ENCODE results near the gene ATP11B.

The ATP11B gene

DNA sequence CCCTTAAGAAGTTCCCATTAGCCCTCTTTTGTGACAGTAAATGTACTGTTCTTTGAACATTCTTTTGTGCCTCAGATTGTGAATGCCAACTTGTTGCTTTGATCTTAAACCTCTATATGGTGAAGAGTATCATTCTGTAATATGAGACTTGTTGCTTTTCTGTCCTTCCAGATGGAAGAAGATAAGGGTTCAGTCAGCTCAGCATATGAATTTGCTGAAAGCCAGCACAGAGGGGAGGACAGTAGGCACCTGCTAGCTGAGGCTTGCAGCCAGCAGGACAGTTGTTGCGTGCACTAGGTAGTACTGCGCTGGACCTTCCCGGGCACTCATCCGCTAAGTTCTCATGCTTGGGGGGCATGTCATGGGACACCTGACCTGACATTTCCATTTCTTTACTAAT, 112.3 kb downstream of the ATP11B start:
- H3K27ac Mint-ChIP-seq: no peak overlapping the region
- peaks cover 26% of the 10 kb centered on the region for H3K36me3 Mint-ChIP-seq (ENCODE audit: low read depth)
- no peaks in the 10 kb centered on the region for H3K4me1 Mint-ChIP-seq
- H3K4me3 Mint-ChIP-seq: no peak overlapping the region
- no peaks in the 10 kb centered on the region for H3K27me3 Mint-ChIP-seq (ENCODE audit: low read depth)
- H3K9me3 Mint-ChIP-seq: no peaks in the 10 kb centered on the region
- TF ChIP-seq, protein P1, sequence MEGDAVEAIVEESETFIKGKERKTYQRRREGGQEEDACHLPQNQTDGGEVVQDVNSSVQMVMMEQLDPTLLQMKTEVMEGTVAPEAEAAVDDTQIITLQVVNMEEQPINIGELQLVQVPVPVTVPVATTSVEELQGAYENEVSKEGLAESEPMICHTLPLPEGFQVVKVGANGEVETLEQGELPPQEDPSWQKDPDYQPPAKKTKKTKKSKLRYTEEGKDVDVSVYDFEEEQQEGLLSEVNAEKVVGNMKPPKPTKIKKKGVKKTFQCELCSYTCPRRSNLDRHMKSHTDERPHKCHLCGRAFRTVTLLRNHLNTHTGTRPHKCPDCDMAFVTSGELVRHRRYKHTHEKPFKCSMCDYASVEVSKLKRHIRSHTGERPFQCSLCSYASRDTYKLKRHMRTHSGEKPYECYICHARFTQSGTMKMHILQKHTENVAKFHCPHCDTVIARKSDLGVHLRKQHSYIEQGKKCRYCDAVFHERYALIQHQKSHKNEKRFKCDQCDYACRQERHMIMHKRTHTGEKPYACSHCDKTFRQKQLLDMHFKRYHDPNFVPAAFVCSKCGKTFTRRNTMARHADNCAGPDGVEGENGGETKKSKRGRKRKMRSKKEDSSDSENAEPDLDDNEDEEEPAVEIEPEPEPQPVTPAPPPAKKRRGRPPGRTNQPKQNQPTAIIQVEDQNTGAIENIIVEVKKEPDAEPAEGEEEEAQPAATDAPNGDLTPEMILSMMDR (IDR thresholded peaks at IDR 0.05; ENCODE audit: unreplicated experiment in 3 of 3): no peak

DNA sequence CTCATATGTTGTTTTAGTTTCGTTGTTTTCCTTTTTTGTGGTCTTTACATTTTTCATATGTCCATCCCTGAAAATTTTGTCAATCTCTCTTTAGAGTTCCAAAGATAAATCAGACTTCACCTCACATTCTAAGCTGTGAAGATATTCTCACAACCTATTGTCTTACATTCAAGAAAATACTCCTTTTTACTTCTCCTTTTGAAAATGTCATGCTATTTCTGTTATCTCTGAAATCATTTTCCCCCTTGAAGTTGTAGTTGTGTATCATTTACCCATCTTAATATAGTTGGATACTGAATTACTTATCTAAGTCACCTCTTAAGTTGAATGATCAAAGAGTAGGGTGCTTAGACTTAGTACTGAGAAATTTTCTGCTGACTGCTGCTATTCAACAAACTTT, 112.7 kb downstream of the ATP11B start:
- TF ChIP-seq, protein P1 (IDR thresholded peaks at IDR 0.05; ENCODE audit: unreplicated experiment in 3 of 3): no peak
- H3K36me3 Mint-ChIP-seq (ENCODE audit: low read depth): peaks cover 26% of the 10 kb centered on the region
- no peaks in the 10 kb centered on the region for H3K27me3 Mint-ChIP-seq (ENCODE audit: low read depth)
- no peak overlapping the region for H3K4me3 Mint-ChIP-seq
- no peak overlapping the region for H3K27ac Mint-ChIP-seq
- no peaks in the 10 kb centered on the region for H3K9me3 Mint-ChIP-seq
- H3K4me1 Mint-ChIP-seq: no peaks in the 10 kb centered on the region

DNA sequence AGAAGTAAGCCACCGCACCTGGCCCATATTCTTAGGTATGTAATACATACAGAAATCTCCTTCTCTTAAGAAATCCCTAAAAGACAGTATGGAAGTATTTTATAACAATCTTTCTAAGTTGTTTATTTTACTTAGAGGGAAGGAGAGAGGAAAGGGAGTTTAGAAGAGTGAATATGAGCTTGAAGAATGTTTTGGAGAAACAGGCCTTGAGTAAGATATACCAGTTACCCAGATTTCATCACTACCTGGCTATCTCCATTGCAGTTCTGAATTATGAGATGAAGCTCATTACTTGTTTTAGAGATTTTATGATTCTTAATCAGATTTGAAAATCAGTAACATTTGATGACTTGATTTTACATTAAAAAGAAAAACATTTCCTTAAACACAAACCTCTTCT, 115.2 kb downstream of the ATP11B start:
- TF ChIP-seq, protein P1 (IDR thresholded peaks at IDR 0.05; ENCODE audit: unreplicated experiment in 3 of 3): no peak
- H3K4me1 Mint-ChIP-seq: no peaks in the 10 kb centered on the region
- H3K4me3 Mint-ChIP-seq: no peak overlapping the region
- peaks cover 16% of the 10 kb centered on the region for H3K36me3 Mint-ChIP-seq (ENCODE audit: low read depth)
- no peaks in the 10 kb centered on the region for H3K9me3 Mint-ChIP-seq
- H3K27ac Mint-ChIP-seq: no peak overlapping the region
- no peaks in the 10 kb centered on the region for H3K27me3 Mint-ChIP-seq (ENCODE audit: low read depth)

DNA sequence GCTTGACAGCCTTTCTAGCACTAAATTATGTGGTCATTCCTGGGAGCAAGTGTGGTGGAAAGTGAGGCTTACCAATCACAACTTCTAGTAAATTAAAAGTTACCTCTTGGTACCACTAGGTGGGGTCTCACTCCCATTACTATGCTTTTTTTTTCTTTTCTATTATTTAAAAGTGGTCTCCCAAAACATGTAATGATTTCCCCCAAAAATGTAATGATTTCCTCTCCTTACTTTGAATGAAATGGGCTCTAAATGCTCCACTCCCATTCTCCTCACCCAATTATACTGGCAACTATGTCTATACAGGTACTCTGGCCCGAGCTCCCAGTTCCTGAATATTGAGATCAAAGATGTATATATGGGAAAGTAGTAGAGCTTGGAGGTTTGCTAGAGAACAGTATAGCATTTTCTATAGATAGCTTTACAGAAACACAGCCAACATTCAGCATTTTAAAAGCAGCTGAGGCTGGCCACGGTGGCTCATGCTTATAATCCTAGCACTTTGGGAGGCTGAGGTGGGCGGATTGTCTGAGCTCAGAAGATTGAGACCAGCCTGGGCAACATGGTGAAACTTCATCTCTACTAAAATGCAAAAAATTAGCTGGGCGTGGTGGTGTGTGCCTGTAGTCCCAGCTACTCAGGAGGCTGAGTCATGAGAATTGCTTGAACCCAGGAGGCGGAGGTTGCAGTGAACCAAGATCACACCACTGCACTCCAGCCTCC, 116.2 kb downstream of the ATP11B start:
- H3K36me3 Mint-ChIP-seq (ENCODE audit: low read depth): peaks cover 13% of the 10 kb centered on the region

DNA sequence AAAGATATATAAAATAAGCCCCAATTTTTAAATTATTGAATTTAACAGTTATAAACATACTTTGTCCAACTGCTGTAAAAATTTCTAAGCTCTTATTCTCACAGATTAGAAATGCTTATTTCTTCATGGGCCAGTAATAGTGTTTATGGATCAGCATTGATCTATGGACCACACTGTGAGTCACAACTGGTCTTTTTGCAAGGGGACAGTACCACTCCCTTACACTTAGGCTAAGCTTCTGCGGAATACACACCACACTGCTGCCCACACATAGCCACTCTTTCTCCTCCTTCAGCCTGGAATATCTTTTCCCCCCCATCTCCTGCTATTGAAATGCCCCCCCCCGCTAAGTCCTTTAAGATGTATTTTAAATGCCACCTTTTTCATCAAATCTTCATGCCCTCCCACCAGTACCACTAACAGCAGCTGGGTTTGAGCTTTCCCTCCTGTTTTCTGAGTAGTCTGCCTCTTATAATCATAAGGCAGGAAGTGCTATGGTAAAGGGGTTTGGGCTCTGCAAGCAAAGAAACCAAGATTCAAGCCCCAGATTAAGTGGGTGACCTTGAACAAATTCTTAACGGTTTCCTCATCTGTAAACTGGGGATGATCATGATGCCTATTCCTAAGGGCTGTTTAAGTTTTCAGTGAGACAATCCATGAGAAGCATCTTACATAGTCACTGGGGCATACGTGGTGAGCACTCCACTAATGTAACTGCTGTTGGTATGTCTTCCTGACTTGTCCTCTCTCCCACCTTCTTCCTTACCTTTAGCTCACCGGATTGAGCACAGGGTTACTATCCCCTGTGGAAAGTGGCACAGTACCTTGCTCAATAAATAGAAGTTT, 117.9 kb downstream of the ATP11B start:
- Mint-ChIP-seq H3K4me3 (no peak overlapping the region), H3K27ac (no peak overlapping the region), H3K27me3 (ENCODE audit: low read depth) (no peaks in the 10 kb centered on the region), H3K9me3 (no peaks in the 10 kb centered on the region), H3K4me1 (no peaks in the 10 kb centered on the region), H3K36me3 (ENCODE audit: low read depth) (peaks cover 10% of the 10 kb centered on the region)
- TF ChIP-seq, protein P1 (IDR thresholded peaks at IDR 0.05; ENCODE audit: unreplicated experiment in 3 of 3): no peak

More for the DNA sequence above, 116.2 kb downstream of the ATP11B start:
- Mint-ChIP-seq H3K4me1 (no peaks in the 10 kb centered on the region), H3K27ac (no peak overlapping the region), H3K4me3 (no peak overlapping the region), H3K9me3 (no peaks in the 10 kb centered on the region), H3K27me3 (ENCODE audit: low read depth) (no peaks in the 10 kb centered on the region)
- TF ChIP-seq, protein P1 (IDR thresholded peaks at IDR 0.05; ENCODE audit: unreplicated experiment in 3 of 3): peak; percentile 51 to 64 (median 60)

Data from nephron (organoid).